C1 segment of cervical spinal cord (tissue), 14 donors: Measurements from ENCODE around the gene RUFY3.
A peak's percentile ranks its signal among the peaks of the same experiment; 100 is the strongest.
"Not testable (repeated sequence)": the region's sequence is repeated elsewhere in the genome, so short reads cannot be mapped to it uniquely, and the experiment has no call there.

Experiments
- DNase-seq, 14 donors: peaks; one replicate each; lab custom pipeline; 2025; lab: John Stamatoyannopoulos, UW

Gene RUFY3

GRCh38 chr4:70705183-70706043 lies 16.4 kb upstream of the RUFY3 start:
- peak in 13 of 14 donors; percentile 28 to 86 (median 68) for DNase-seq

- DNase-seq, result no peak
Measured at GRCh38 chr4:70706044-70706461, 15.7 kb upstream of the RUFY3 start.

- DNase-seq, result no peak
Measured at GRCh38 chr4:70706516-70706915, 15.2 kb upstream of the RUFY3 start.

- no peak for DNase-seq
Measured at GRCh38 chr4:70709611-70710205, 12.1 kb upstream of the RUFY3 start.

GRCh38 chr4:70711599-70711998 lies 10.2 kb upstream of the RUFY3 start:
- no peak for DNase-seq

GRCh38 chr4:70712150-70712549 lies 9.6 kb upstream of the RUFY3 start:
- no peak for DNase-seq

- no peak for DNase-seq
Measured at GRCh38 chr4:70712604-70713452, 8.9 kb upstream of the RUFY3 start.

- no peak for DNase-seq
Measured at GRCh38 chr4:70713453-70714078, 8.2 kb upstream of the RUFY3 start.

GRCh38 chr4:70714079-70714887 lies 7.5 kb upstream of the RUFY3 start:
- DNase-seq, result no peak

- DNase-seq, result no peak
Measured at GRCh38 chr4:70715097-70715496, 6.7 kb upstream of the RUFY3 start.

- no peak for DNase-seq
Measured at GRCh38 chr4:70718811-70719604, 2.8 kb upstream of the RUFY3 start.

- DNase-seq, result peak in 8 of 14 donors; percentile 7 to 57 (median 22)
Measured at GRCh38 chr4:70722199-70722791, 531 bp downstream of the RUFY3 start.

- DNase-seq, result no peak
Measured at GRCh38 chr4:70724463-70724862, 2.7 kb downstream of the RUFY3 start.

GRCh38 chr4:70725633-70726032 lies 3.9 kb downstream of the RUFY3 start:
- no peak for DNase-seq

GRCh38 chr4:70726515-70726914 lies 4.8 kb downstream of the RUFY3 start:
- not testable (repeated sequence) for DNase-seq

- no peak for DNase-seq
Measured at GRCh38 chr4:70728091-70728490, 6.3 kb downstream of the RUFY3 start.

GRCh38 chr4:70732878-70733277 lies 11.1 kb downstream of the RUFY3 start:
- DNase-seq, result not testable (repeated sequence)

- DNase-seq, result peak in 4 of 14 donors; percentile 13 to 53 (median 32)
Measured at GRCh38 chr4:70734168-70734954, 12.6 kb downstream of the RUFY3 start.

GRCh38 chr4:70734971-70735370 lies 13.2 kb downstream of the RUFY3 start:
- no peak for DNase-seq
